RWPE1 (cell line): ENCODE data around the gene DAD1.

Experiments
- CTCF ChIA-PET: fragments of 350-600 bp; sonication (Branson Sonifier 250); formaldehyde crosslinking; extraction: SDS; loops from one replicate; lab custom pipeline; 2021; lab: Yijun Ruan, JAX
- POLR2A ChIA-PET: fragments of 400-600 bp; formaldehyde crosslinking; extraction: SDS; loops from one replicate; lab custom pipeline; 2020; ENCODE audit warnings: antibody characterized with exemption; ENCODE audit not compliant: low non-redundant PET; lab: Yijun Ruan, JAX
- DNase-seq: peaks from one replicate; pipeline ENCODE4 v3.0.0; 2012; ENCODE audit warnings: low spot score
- H3K27ac ChIP-seq: fragments of 450-650 bp; 2 replicates; pipeline ENCODE4 v1.5.1; 2017
- TF ChIP-seq, protein P1 (sequence below): fragments of 450-650 bp; conservative IDR thresholded peaks from 2 replicates; pipeline ENCODE4 v1.5.1; 2017; ENCODE audit warnings: low read depth, mild to moderate bottlenecking

Gene DAD1

DNA sequence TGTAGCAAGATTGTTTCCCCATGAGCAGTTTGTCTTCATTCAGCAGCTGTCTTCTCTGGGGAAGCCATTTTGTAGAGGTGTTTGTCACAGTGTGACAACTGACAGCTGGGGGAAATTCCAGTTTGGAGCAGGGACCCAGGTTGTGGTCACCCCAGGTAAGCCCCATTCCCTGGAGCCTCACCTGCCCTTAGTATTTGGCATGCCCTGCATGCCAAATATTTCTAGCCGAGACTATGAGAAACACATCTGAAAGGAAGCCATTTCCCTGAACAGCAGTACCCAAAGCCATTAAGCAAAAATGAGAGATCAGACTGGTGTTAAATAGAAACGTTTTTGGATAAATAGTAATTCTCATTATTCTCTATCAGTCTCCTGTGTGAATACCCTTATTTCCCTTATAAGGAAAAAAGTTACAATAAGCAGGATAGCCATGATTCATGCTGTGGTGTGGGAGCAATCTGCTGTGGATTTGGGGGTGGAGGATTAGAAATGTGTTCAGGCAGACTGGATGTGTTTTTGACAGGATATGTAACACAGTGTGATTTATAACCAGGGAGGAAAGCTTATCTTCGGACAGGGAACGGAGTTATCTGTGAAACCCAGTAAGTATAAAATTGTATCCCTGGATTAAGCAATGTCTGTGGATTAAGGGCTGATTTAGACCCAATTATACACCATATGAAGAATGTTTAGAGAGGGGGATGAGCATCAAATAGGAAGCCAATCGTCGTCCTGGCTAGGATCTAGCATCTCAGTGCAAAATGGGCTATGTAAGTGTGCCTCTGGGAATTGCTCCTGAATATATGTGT, 68.9 kb downstream of the DAD1 start:
- H3K27ac ChIP-seq: peak overlapping the region; percentile 74
- TF ChIP-seq, protein P1, sequence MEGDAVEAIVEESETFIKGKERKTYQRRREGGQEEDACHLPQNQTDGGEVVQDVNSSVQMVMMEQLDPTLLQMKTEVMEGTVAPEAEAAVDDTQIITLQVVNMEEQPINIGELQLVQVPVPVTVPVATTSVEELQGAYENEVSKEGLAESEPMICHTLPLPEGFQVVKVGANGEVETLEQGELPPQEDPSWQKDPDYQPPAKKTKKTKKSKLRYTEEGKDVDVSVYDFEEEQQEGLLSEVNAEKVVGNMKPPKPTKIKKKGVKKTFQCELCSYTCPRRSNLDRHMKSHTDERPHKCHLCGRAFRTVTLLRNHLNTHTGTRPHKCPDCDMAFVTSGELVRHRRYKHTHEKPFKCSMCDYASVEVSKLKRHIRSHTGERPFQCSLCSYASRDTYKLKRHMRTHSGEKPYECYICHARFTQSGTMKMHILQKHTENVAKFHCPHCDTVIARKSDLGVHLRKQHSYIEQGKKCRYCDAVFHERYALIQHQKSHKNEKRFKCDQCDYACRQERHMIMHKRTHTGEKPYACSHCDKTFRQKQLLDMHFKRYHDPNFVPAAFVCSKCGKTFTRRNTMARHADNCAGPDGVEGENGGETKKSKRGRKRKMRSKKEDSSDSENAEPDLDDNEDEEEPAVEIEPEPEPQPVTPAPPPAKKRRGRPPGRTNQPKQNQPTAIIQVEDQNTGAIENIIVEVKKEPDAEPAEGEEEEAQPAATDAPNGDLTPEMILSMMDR: no peak
- peak; percentile 70 for DNase-seq
- ChIA-PET CTCF (no interaction called here), POLR2A (no interaction called here)

DNA sequence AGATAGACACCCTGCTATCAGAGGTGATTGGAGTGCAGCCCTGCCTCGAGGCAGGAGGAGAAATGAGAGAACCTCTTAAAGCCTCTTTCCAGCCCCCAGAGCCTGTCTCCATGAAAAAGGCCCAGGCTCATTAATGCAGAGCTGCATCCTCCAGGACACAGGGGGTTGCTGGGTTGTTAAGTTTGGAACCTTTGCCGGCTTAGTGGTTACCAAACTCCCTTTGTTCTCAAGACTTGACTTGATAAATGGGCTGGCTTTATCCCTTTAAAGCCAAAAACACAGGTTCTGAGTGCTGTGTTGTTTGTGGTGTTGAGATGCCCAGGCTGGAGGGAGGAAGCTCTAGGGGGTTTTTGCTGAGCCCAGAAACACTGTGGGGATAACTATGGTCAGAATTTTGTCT, 71.0 kb downstream of the DAD1 start:
- CTCF ChIA-PET: interaction anchor here (0.6 kb wide), 1 partner anchor 235 kb away, joined by 3 read pairs; no protein-coding TSS in a partner anchor

DNA sequence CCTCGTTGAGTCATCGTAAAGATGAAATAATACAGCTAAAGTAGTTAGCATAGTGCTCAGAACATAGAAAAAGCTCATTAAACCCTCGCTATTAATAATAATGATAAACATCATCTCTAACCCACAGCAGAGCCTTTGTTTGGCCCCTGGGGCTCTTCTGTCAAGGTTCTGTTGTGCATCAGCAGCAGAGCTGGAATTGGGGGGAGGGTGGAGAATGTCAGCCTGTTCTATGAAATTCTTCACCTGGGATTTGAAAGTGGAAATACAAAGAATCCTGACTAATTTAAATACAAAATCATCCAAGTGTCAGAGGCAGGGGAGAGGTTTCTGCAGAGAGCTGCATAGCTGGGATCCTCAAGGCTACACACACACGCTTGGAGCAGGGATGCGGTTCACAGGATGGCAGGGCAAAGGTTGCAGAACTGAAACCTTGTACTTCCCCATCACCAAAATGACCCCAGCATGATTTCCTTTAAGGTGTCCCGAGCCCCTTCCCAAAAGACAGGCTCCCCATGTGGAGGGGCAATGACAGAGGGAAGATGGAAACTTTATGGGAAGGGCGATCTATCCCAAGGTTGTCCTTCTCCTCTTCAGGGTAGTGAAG, 71.8 kb downstream of the DAD1 start:
- ChIA-PET POLR2A (no interaction called here), CTCF (interaction anchor here (0.6 kb wide), 1 partner anchor 9 kb away, joined by 3 read pairs; no protein-coding TSS in a partner anchor)

More for the DNA sequence above, 71.0 kb downstream of the DAD1 start:
- POLR2A ChIA-PET: no interaction called here
- DNase-seq: no peak
- TF ChIP-seq, protein P1: no peak
- H3K27ac ChIP-seq: no peak overlapping the region

DNA sequence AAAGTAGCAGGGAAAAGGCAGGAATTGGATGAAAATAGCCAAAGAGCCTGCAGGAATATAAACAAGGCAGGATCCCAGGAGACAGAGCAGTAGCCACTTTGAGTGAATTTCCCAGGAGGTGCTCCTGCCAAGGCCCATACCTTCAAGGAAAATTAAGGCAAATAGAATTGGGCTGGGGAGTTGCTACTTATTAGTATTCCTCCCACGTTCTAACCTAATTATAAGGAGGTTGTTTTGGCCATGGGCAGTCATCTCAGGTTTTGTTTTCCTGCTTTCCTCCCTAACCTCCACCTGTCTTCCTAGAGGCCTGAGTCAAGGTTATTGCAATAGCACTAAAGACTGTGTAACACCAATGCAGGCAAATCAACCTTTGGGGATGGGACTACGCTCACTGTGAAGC, 73.1 kb downstream of the DAD1 start:
- ChIA-PET CTCF (interaction anchor here (0.6 kb wide), 1 partner anchor 212 kb away, joined by 6 read pairs; no protein-coding TSS in a partner anchor), POLR2A (no interaction called here)
- H3K27ac ChIP-seq: no peak overlapping the region
- no peak for DNase-seq
- TF ChIP-seq, protein P1: no peak

More for the DNA sequence above, 71.8 kb downstream of the DAD1 start:
- TF ChIP-seq, protein P1: no peak
- no peak for DNase-seq
- no peak overlapping the region for H3K27ac ChIP-seq
